HUDEP-2 (cell line): ENCODE data around the gene RAB40B.

Experiments
- DNase-seq, 76 experiments: peaks; one replicate each; lab custom pipeline; 2025; ENCODE audit not compliant: unreplicated experiment in 76 of 76; lab: John Stamatoyannopoulos, UW

RAB40B gene

GRCh38 chr17:82718986-82719685 is 20.6 kb upstream of the RAB40B start:
- no peak for DNase-seq

- DNase-seq: peak in 74 of 76 experiments; percentile 43 to 98 (median 92)
Observed at GRCh38 chr17:82716203-82717010, 17.9 kb upstream of the RAB40B start, which contains the start of gene FN3KRP. FN3KRP (plus strand) TSS chr17:82716706; CDS start chr17:82716756, 50 bp downstream.

GRCh38 chr17:82713071-82713723 is 14.7 kb upstream of the RAB40B start:
- no peak for DNase-seq

GRCh38 chr17:82710499-82711232 is 12.2 kb upstream of the RAB40B start:
- no peak for DNase-seq

GRCh38 chr17:82709676-82710498 is 11.4 kb upstream of the RAB40B start:
- DNase-seq: no peak

GRCh38 chr17:82709024-82709675 is 10.7 kb upstream of the RAB40B start:
- DNase-seq: peak in 3 of 76 experiments; percentile 11 to 23 (median 17)

GRCh38 chr17:82705756-82706155 is 7.3 kb upstream of the RAB40B start:
- DNase-seq: no peak

GRCh38 chr17:82704886-82705285 is 6.4 kb upstream of the RAB40B start:
- DNase-seq: no peak

GRCh38 chr17:82703935-82704865 is 5.7 kb upstream of the RAB40B start:
- DNase-seq: no peak

GRCh38 chr17:82703036-82703745 is 4.7 kb upstream of the RAB40B start:
- DNase-seq: no peak

GRCh38 chr17:82702231-82702927 is 3.9 kb upstream of the RAB40B start:
- no peak for DNase-seq

- DNase-seq: no peak
Observed at GRCh38 chr17:82699551-82699950, 1.1 kb upstream of the RAB40B start.

- no peak for DNase-seq
Observed at GRCh38 chr17:82698974-82699442, 510 bp upstream of the RAB40B start.

- DNase-seq: no peak
Observed at GRCh38 chr17:82697808-82698064, 762 bp downstream of the RAB40B start.

GRCh38 chr17:82696916-82697807 is 1.3 kb downstream of the RAB40B start:
- DNase-seq: no peak

GRCh38 chr17:82696259-82696658 is 2.2 kb downstream of the RAB40B start:
- no peak for DNase-seq
